HG03565 (cell line): Measurements from ENCODE around the gene ZNF581.
A peak's percentile ranks its signal among the peaks of the same experiment; 100 is the strongest.

Experiments used
- ATAC-seq: cut with Tn5 transposase; IDR thresholded peaks from one replicate; pipeline ENCODE4 v1.9.1; 2021; ENCODE audit warnings: mild to moderate bottlenecking, moderate library complexity; ENCODE audit not compliant: unreplicated experiment

Gene ZNF581

GRCh38 chr19:55647732-55648584 lies 4.5 kb downstream of the ZNF581 start, which contains the start of gene CCDC106:
Gene CCDC106 (plus strand): TSS chr19:55648212. CDS start chr19:55649047, 835 bp downstream.
- no peak for ATAC-seq

GRCh38 chr19:55648585-55649267 lies 5.3 kb downstream of the ZNF581 start:
- no peak for ATAC-seq

GRCh38 chr19:55649268-55650125 lies 6.0 kb downstream of the ZNF581 start:
- ATAC-seq: no peak

- ATAC-seq: no peak
Measured at GRCh38 chr19:55650126-55650557, 6.7 kb downstream of the ZNF581 start.

GRCh38 chr19:55650602-55651230 lies 7.3 kb downstream of the ZNF581 start:
- ATAC-seq: no peak

- ATAC-seq: no peak
Measured at GRCh38 chr19:55651236-55651635, 7.8 kb downstream of the ZNF581 start.

GRCh38 chr19:55652311-55653128 lies 9.1 kb downstream of the ZNF581 start:
- ATAC-seq: no peak

- ATAC-seq: peak; percentile 36
Measured at GRCh38 chr19:55653651-55654322, 10.3 kb downstream of the ZNF581 start.

- peak; percentile 45 for ATAC-seq
Measured at GRCh38 chr19:55654323-55654867, 10.9 kb downstream of the ZNF581 start.

- ATAC-seq: peak; percentile 22
Measured at GRCh38 chr19:55654868-55655647, 11.6 kb downstream of the ZNF581 start, which contains the start of gene U2AF2. Gene U2AF2 (plus strand): TSS chr19:55655035. CDS start chr19:55655105, 70 bp downstream.

GRCh38 chr19:55655648-55656040 lies 12.2 kb downstream of the ZNF581 start:
- no peak for ATAC-seq

GRCh38 chr19:55656552-55656951 lies 13.1 kb downstream of the ZNF581 start:
- no peak for ATAC-seq

- ATAC-seq: no peak
Measured at GRCh38 chr19:55656988-55657747, 13.7 kb downstream of the ZNF581 start.

- ATAC-seq: no peak
Measured at GRCh38 chr19:55658846-55659459, 15.5 kb downstream of the ZNF581 start.

- ATAC-seq: no peak
Measured at GRCh38 chr19:55659822-55660221, 16.4 kb downstream of the ZNF581 start.

- no peak for ATAC-seq
Measured at GRCh38 chr19:55660404-55660803, 17.0 kb downstream of the ZNF581 start.

- ATAC-seq: no peak
Measured at GRCh38 chr19:55660991-55661390, 17.5 kb downstream of the ZNF581 start.
